Stimulated activated CD4-positive, alpha-beta T cell treated with anti-CD3 and anti-CD28 coated beads, Interleukin-1b, Interleukin-23, amount 100 ng/mL, for 4 hours (primary cell): ENCODE results near the gene FAM186B.

ENCODE experiments used
- DNase-seq, 2 donors: peaks; one replicate each; pipeline ENCODE4 v3.0.0-alpha.2; 2020; ENCODE audit warnings: low read depth in 2 of 2

The FAM186B gene

DNA sequence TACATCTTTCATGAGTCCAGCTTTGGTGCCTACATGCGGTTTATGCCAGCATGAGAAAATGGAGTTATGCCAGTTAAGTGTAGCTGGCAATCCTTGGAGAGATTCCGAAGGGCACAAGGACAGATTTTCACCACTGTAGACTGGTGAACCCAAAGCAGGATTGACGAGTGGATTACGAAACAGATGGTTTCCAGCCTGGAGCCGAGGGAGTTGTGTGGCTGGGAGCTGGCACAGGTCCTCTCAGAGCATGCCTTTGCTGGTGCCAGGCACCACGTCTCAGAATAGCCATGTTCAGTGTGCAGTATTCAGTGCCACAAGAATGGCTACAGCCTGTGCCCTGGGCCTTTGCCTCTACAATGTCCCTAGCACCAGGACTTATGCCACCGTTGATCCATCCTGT is 53.4 kb downstream of the FAM186B start:
- no peak for DNase-seq

DNA sequence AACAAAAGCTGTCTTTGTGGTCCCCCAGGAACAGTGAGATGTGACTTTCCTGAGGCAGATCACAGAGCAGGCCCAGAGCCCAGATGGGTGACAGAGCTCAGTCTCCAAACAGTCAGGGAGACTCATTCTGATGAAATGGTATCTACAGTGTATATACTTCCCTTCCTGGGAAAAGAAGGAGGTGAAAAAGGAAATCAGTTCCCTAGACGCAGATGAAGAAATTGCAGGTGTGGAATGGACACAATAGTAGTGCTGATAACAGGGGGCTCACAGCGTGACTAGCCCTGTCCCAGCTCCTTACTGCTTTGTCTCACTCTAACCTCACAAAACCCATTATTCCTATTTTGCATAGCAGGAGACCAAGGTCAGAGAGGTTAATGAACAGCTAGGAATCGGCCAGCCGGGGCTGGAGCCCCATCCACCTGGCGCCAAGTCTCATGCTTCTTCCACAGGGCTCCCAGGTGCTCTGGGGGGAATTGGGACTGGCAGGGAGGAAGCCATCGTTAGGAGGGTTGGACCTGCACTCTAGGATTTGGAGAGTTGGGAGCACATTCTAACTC is 54.7 kb downstream of the FAM186B start:
- no peak for DNase-seq

- DNase-seq: no peak
Observed at GRCh38 chr12:49549735-49550692, 55.4 kb downstream of the FAM186B start.

- no peak for DNase-seq
Observed at GRCh38 chr12:49548822-49549648, 56.4 kb downstream of the FAM186B start.

DNA sequence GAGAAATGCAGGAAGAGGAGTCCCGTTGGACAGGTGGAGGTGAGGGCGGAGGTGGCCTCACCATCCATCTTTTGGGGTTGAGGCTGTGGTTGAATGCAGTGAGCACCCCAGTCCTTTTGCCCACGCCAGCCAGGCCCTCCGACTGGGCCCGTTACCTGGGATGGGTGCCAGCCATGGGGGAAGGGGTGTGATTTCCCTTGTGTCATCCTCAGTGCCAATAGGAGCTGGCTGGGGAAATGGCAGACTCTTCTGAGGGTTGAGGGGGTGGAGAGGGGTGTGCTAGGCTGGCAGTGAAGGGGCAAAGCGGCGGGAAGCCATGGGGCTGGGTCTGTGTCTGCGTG is 57.0 kb downstream of the FAM186B start:
- DNase-seq: no peak

- no peak for DNase-seq
Observed at GRCh38 chr12:49547090-49547690, 58.2 kb downstream of the FAM186B start.

DNA sequence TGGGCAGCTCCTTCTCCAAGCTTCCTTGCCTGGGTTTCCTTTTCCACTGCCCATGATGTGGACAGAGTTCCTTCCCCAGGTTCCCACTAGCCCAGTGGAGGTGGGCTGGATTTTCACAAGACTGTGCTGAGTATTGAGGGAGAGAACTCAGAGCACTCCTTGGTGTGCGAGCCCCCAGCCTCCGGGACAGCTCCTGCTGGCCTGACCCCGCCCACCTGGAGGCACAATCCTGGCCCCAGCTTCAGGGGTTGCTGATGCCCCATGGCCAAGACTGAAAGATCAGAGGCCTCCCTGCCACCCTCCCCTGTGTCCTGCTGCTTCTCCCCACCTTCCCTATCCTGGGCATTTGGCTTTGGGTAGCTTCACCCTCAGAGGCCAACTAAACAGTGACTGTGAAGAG is 59.0 kb downstream of the FAM186B start:
- DNase-seq: no peak

- DNase-seq: no peak
Observed at GRCh38 chr12:49545815-49546214, 59.6 kb downstream of the FAM186B start.

- no peak for DNase-seq
Observed at GRCh38 chr12:49543914-49544815, 61.3 kb downstream of the FAM186B start.

- no peak for DNase-seq
Observed at GRCh38 chr12:49543221-49543913, 62.1 kb downstream of the FAM186B start.

GRCh38 chr12:49542592-49543160 is 62.8 kb downstream of the FAM186B start:
- no peak for DNase-seq

- DNase-seq: no peak
Observed at GRCh38 chr12:49541911-49542505, 63.4 kb downstream of the FAM186B start.

GRCh38 chr12:49541140-49541861 is 64.1 kb downstream of the FAM186B start:
- DNase-seq: no peak

DNA sequence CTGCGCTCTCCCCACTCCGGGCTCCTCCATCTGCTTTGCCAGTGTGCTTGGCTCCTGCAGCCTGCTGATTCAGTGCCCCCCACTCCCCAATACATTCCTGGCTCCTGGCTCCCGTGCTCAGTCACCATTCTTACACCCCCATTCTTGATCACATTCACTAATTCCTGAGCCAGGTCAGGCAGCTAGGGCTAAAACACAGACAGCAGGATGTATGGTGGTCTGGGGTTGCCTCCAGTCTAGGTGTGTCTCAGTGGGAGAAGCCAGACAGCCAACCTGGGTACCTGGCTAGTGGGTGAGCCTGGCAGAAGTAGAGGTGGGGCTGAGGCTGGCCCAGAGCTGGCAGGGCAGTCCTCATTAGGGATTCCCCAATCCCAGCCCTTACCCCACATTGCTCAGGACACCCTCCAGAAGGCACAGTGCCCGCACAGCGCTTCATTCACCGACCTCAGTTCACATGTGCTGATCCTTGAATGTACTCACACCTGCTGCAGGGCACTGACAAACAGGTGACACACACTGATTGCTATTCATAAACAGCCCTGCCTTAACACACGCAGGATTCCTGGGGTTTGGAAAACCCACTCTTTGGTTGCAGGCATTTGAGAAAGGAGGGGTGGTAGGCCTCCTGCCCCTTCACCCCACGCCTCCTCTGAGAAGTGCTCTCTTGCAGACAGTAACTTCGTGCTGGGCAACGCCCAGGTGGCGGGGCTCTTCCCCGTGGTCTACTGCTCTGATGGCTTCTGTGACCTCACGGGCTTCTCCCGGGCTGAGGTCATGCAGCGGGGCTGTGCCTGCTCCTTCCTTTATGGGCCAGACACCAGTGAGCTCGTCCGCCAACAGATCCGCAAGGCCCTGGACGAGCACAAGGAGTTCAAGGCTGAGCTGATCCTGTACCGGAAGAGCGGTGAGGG is 65.0 kb downstream of the FAM186B start:
- DNase-seq: no peak

DNA sequence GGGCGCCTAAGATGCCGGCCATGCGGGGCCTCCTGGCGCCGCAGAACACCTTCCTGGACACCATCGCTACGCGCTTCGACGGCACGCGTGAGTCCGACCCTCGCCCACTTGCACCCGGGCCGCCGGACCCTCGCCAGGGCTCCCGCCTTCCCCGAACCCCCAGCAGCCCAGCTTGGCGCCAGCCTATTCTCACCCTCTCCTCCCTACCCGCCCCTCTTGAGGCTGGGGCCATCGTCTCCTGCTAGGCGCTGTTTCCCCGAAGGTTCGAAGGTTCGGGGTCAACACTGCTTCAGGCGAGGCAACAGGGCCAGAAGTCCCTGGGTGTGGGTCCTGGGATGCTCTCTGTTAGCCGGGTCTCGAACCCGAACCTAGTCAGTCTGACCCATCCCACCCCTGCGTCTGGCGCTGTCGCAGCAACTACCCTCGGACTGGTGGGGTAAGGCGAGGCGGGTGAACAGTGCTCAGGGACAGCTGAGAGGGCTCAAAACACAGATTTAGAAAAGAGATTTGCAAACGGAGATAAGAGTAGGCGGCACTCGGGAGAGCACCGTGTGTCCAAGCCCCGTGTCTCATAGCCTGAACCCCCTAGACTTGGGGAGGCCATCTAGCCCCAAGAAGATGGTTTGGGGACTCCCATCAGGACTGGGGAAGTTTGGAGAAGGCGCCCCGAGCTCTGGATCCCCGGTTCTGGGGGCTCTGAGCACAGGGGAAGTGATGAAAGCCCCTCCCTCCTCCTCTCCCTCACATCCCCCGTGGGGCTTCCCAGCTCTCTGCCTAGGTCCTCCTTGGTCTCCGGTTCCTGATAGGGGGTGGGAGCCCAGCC is 65.8 kb downstream of the FAM186B start:
- DNase-seq: no peak

GRCh38 chr12:49538510-49539403 is 66.7 kb downstream of the FAM186B start, which contains the start of gene KCNH3:
KCNH3 (plus strand) TSS chr12:49539030; CDS start chr12:49539417, 387 bp downstream.
- DNase-seq: peak; percentile 72 to 78
